GM12878 (cell line): Measurements from ENCODE around the gene RNASE13. TPM values are rescaled to one million over a fixed set of nuclear protein-coding genes. Genes with fewer than 3 reads are reported as not detected.

Experiments
- ATAC-seq: fragments of 200-7000 bp; cut with Tn5 transposase; 3 replicates; pipeline ENCODE4 v1.9.1; 2020; ENCODE audit warnings: mild to moderate bottlenecking, moderate library complexity
- BruUV-seq: library from RNA; stranded (reverse); fragments of 400-500 nt; replicated peaks from 2 replicates; lab custom pipeline; 2021; lab: Mats Ljungman, UMichigan
- CTCF ChIA-PET: fragments of 300-600 bp; sonication (Branson Sonifier 250); formaldehyde crosslinking; extraction: SDS; loops from one replicate; lab custom pipeline; 2021; ENCODE audit warnings: inconsistent platforms; lab: Yijun Ruan, JAX
- POLR2A ChIA-PET: fragments of 350-600 bp; formaldehyde crosslinking; extraction: SDS; loops from one replicate; lab custom pipeline; 2021; ENCODE audit warnings: inconsistent platforms; lab: Charles Lee
- RAD21 ChIA-PET: fragments of 300-600 bp; sonication (Branson Sonifier 250); formaldehyde crosslinking; loops from one replicate; lab custom pipeline; 2023; ENCODE audit warnings: antibody characterized with exemption; ENCODE audit not compliant: unreplicated experiment; lab: Charles Lee
- SMC1A ChIA-PET: fragments of 300-600 bp; sonication (Branson Sonifier 250); formaldehyde crosslinking; loops from one replicate; lab custom pipeline; 2023; ENCODE audit not compliant: unreplicated experiment, uncharacterized antibody; lab: Charles Lee
- DNase-seq: peaks from one replicate; pipeline ENCODE4 v3.0.0-alpha.2; 2011; ENCODE audit warnings: low read depth, low spot score
- FAIRE-seq: peaks from 3 replicates; lab custom pipeline; 2011; peaks lifted over from hg19 to GRCh38; lab: Jason Lieb, UNC
- H2AFZ ChIP-seq: 2 replicates; pipeline ENCODE4 v1.6.0; 2011; ENCODE audit warnings: low read depth, low read length, control low read depth; ENCODE audit not compliant: control insufficient read depth
- H3K27ac ChIP-seq: 2 replicates; pipeline ENCODE4 v1.5.1; 2011; ENCODE audit warnings: control low read depth; ENCODE audit not compliant: control insufficient read depth, insufficient read depth
- H3K27me3 ChIP-seq, 2 experiments: replicated peaks in 1 of 2; 2 replicates each; pipeline versions ENCODE4 v1.6.0 to v1.6.1; 2011; ENCODE audit warnings: low read length in 1 of 2; ENCODE audit not compliant: control insufficient read depth in 2 of 2, insufficient read depth in 2 of 2
- H3K36me3 ChIP-seq, 2 experiments: 2 replicates each; pipeline ENCODE4 v1.5.1; 2011; ENCODE audit warnings: low read length in 1 of 2; ENCODE audit not compliant: control insufficient read depth in 2 of 2, insufficient read depth in 2 of 2
- H3K4me1 ChIP-seq: 2 replicates; pipeline ENCODE4 v1.6.1; 2011; ENCODE audit warnings: mild to moderate bottlenecking, low read length, moderate library complexity, mixed read lengths; ENCODE audit not compliant: control insufficient read depth, insufficient read depth
- H3K4me2 ChIP-seq: 2 replicates; pipeline ENCODE4 v1.6.0; 2011; ENCODE audit warnings: control low read depth; ENCODE audit not compliant: control insufficient read depth, insufficient read depth
- H3K4me3 ChIP-seq: fragments of 200-600 bp; sonication (generic); 2 replicates; pipeline ENCODE4 v1.5.1; 2016
- H3K79me2 ChIP-seq: 2 replicates; pipeline ENCODE4 v1.6.0; 2011; ENCODE audit warnings: low read length; ENCODE audit not compliant: control insufficient read depth, insufficient read depth
- H3K9ac ChIP-seq: 2 replicates; pipeline ENCODE4 v1.8.0; 2011; ENCODE audit warnings: low read length, control low read depth, mixed read lengths; ENCODE audit not compliant: control insufficient read depth, insufficient read depth
- H3K9me3 ChIP-seq: replicated peaks from 3 replicates; pipeline ENCODE4 v1.5.1; 2011; ENCODE audit warnings: mild to moderate bottlenecking, low read length; ENCODE audit not compliant: control insufficient read depth, insufficient read depth
- H4K20me1 ChIP-seq: 2 replicates; pipeline ENCODE4 v1.6.0; 2011; ENCODE audit not compliant: control insufficient read depth, insufficient read depth
- ATF2 ChIP-seq: IDR thresholded peaks from 2 replicates; pipeline ENCODE4 v1.6.1; 2012; ENCODE audit warnings: low read length, inconsistent platforms
- ATF7 ChIP-seq: fragments of 450-650 bp; IDR thresholded peaks from 2 replicates; pipeline ENCODE4 v1.6.1; 2016; ENCODE audit warnings: low read depth, mild to moderate bottlenecking
- BACH1 ChIP-seq: fragments of 450-650 bp; IDR thresholded peaks from 2 replicates; pipeline ENCODE4 v1.6.1; 2017; ENCODE audit warnings: mild to moderate bottlenecking, borderline replicate concordance
- HDGF ChIP-seq: fragments of 450-650 bp; IDR thresholded peaks from 2 replicates; pipeline ENCODE4 v1.6.1; 2016; ENCODE audit warnings: antibody characterized with exemption
- IRF3 ChIP-seq: fragments of 450-650 bp; IDR thresholded peaks from 2 replicates; pipeline ENCODE4 v1.6.1; 2014; ENCODE audit warnings: mild to moderate bottlenecking
- MTA2 ChIP-seq: fragments of 450-650 bp; IDR thresholded peaks from 2 replicates; pipeline ENCODE4 v1.6.1; 2016; ENCODE audit warnings: low read depth, mild to moderate bottlenecking, moderate library complexity
- PAX5 ChIP-seq: IDR thresholded peaks from 2 replicates; pipeline ENCODE4 v1.6.1; 2011; ENCODE audit warnings: low read depth, low read length, borderline replicate concordance
- TAF1 ChIP-seq: IDR thresholded peaks from 2 replicates; pipeline ENCODE4 v1.6.1; 2011; ENCODE audit warnings: mild to moderate bottlenecking, low read depth, low read length, borderline replicate concordance
- YBX1 ChIP-seq: fragments of 450-650 bp; IDR thresholded peaks from 2 replicates; pipeline ENCODE4 v1.6.1; 2016; ENCODE audit warnings: antibody characterized with exemption
- ZBTB33 ChIP-seq: fragments of 450-650 bp; IDR thresholded peaks from 2 replicates; pipeline ENCODE4 v1.6.1; 2017; ENCODE audit warnings: mild to moderate bottlenecking
- ZBTB40 ChIP-seq: fragments of 450-650 bp; IDR thresholded peaks from 2 replicates; pipeline ENCODE4 v1.6.1; 2016; ENCODE audit warnings: mild to moderate bottlenecking, moderate library complexity, borderline replicate concordance
- ZNF384 ChIP-seq: IDR thresholded peaks from 2 replicates; pipeline ENCODE4 v1.6.1; 2012; ENCODE audit warnings: low read depth, mild to moderate bottlenecking, low read length, improper control_type of control experiment, borderline replicate concordance
- WGBS: methylation state at CpG from one replicate; pipeline ENCODE4 v1.1.6; 2016; ENCODE audit warnings: low lambda C conversion rate; ENCODE audit not compliant: insufficient replicate concordance, insufficient coverage; ENCODE audit errors: missing lambda C conversion rate; 5-methylcytosine and 5-hydroxymethylcytosine counted together
- in situ Hi-C: fragments of 300-500 bp; cut with MboI; formaldehyde crosslinking; loops from 9 replicates; pipeline ENCODE4 v1.14.3; 2018; ENCODE audit warnings: mixed read lengths
- intact Hi-C: fragments of 100-400 bp; cut with micrococcal nuclease; formaldehyde crosslinking; loops from one replicate; pipeline ENCODE4 v1.14.2; 2022; ENCODE audit not compliant: unreplicated experiment
- polyA plus RNA-seq, 11 experiments: library from polyadenylated mRNA; depleted of rRNA in 4 of 11; unstranded in 6 of 11; stranded (reverse) in 5 of 11; fragments of >200 nt; fragmentation: Nextera tagmentation in 4 of 11; fragmentation: Illumina TruSeq in 1 of 11; extraction: Ambion mirVana in 4 of 11; extraction: Trizol in 1 of 11; gene quantifications; 1 replicate in 1 of 11; 2 replicates in 10 of 11; pipeline versions ENCODE4 v1.2.1 to v1.2.3, GENCODE V29; 2011 to 2016; ENCODE audit warnings: inconsistent platforms in 2 of 11, missing spikeins in 2 of 11, low read depth in 1 of 11
- total RNA-seq, 4 experiments: library from RNA; depleted of rRNA in 3 of 4; stranded (reverse); fragments of >200 nt in 3 of 4; fragmentation: Illumina TruSeq in 1 of 4; extraction: Trizol in 1 of 4; gene quantifications; 2 replicates each; pipeline versions ENCODE4 v1.2.1 to v1.2.3, GENCODE V29; 2013 to 2021

Gene RNASE13
- total and polyA plus RNA-seq, 10 of the 15 experiments (the other 5 are each of a cell fraction or from before 2014, with no cell fraction given), result not detected

GRCh38 chr14:20998674-20999366 lies 35.8 kb downstream of the RNASE13 start, which contains the start of gene SLC39A2:
Gene SLC39A2, plus strand, starts transcription at chr14:20999293. Its CDS starts 154 bp downstream, at chr14:20999447.
- FAIRE-seq (no peak), ATAC-seq (no peak), DNase-seq (no peak)
- 72% methylated on average over 6 of the region's 6 CpGs for WGBS
- no peaks in the 10 kb centered on the region for H3K79me2 ChIP-seq
- intact Hi-C loops (no loop called here), in situ Hi-C loops (no loop called here)
- ChIA-PET POLR2A (no interaction called here), RAD21 (no interaction called here), CTCF (interaction anchor here (0.7 to 2.2 kb wide), 6 partner anchors 8 to 106 kb away, joined by 3 to 17 read pairs (median 3); no protein-coding TSS in a partner anchor), SMC1A (interaction anchor here (1.5 kb wide), 1 partner anchor 106 kb away, joined by 5 read pairs; no protein-coding TSS in a partner anchor)
- H3K36me3 ChIP-seq, result peaks cover 5 to 12% of the 10 kb centered on the region in 2 experiments
- H3K4me2 ChIP-seq, result no peak within 1 kb of the TSS
- H3K9ac ChIP-seq, result no peak within 1 kb of the TSS
- no peaks in the 10 kb centered on the region for H4K20me1 ChIP-seq
- H3K4me3 ChIP-seq, result no peak within 1 kb of the TSS
- TF ChIP-seq ZNF384, result no peak
- TF ChIP-seq MTA2, result no peak
- no peak for TF ChIP-seq TAF1
- TF ChIP-seq HDGF, result no peak
- TF ChIP-seq BACH1, result no peak
- TF ChIP-seq ZBTB33, result no peak
- no peak for TF ChIP-seq ATF7
- no peak for TF ChIP-seq ATF2
- TF ChIP-seq IRF3, result no peak
- no peak for TF ChIP-seq YBX1
- no peak for TF ChIP-seq PAX5
- no peak for TF ChIP-seq ZBTB40
- BruUV-seq, result no TSS peak
- no peaks in the 10 kb centered on the region for H3K27me3 ChIP-seq
- H3K4me1 ChIP-seq, result no peaks in the 10 kb centered on the region
- H3K27ac ChIP-seq, result no peak within 1 kb of the TSS
- no peaks in the 10 kb centered on the region for H3K9me3 ChIP-seq
- H2AFZ ChIP-seq, result no peak within 1 kb of the TSS
